Sigmoid colon (tissue), 7 donors: Measurements from ENCODE around the gene NTPCR. TPM values are rescaled to one million over a fixed set of nuclear protein-coding genes. Genes with fewer than 3 reads are reported as not detected.

Experiments used
- DNase-seq: peaks from one replicate; pipeline ENCODE4 v3.0.0-alpha.2; 2019
- H3K27ac ChIP-seq, 4 donors: fragments of 200-600 bp; sonication (generic); one replicate each; pipeline ENCODE4 v1.5.1; 2016 to 2019; ENCODE audit warnings: mild to moderate bottlenecking in 1 of 4
- H3K27me3 ChIP-seq, 3 donors: fragments of 200-600 bp; sonication (generic); one replicate each; pipeline ENCODE4 v1.5.1; 2019; ENCODE audit warnings: mild to moderate bottlenecking in 1 of 3
- H3K36me3 ChIP-seq, 4 donors: fragments of 200-600 bp; sonication (generic); one replicate each; pipeline ENCODE4 v1.5.1; 2016 to 2019
- H3K4me1 ChIP-seq, 4 donors: fragments of 200-600 bp; sonication (generic); one replicate each; pipeline ENCODE4 v1.5.1; 2017 to 2019
- H3K4me3 ChIP-seq, 4 donors: fragments of 200-600 bp; sonication (generic); one replicate each; pipeline ENCODE4 v1.5.1; 2017 to 2019; ENCODE audit warnings: mild to moderate bottlenecking in 2 of 4, moderate library complexity in 1 of 4
- H3K9me3 ChIP-seq, 4 donors: fragments of 200-600 bp in 3 of 4; sonication (generic) in 3 of 4; one replicate each; pipeline versions ENCODE4 v1.5.1 to v1.6.1; 2013 to 2019
- EP300 ChIP-seq, 4 donors: sonication (generic); formaldehyde crosslinking; IDR thresholded peaks; one replicate each; pipeline ENCODE4 v1.6.1; 2017; ENCODE audit warnings: antibody characterized with exemption in 4 of 4
- POLR2A ChIP-seq, 2 donors: fragments of 450-650 bp; IDR thresholded peaks; one replicate each; pipeline ENCODE4 v1.6.1; 2016; ENCODE audit warnings: antibody characterized with exemption in 2 of 2, mild to moderate bottlenecking in 2 of 2, moderate library complexity in 2 of 2
- POLR2AphosphoS5 ChIP-seq, 4 donors: sonication (generic); formaldehyde crosslinking; IDR thresholded peaks; one replicate each; pipeline ENCODE4 v1.6.1; 2017; ENCODE audit warnings: antibody characterized with exemption in 4 of 4
- WGBS, 2 donors: extraction: QIAGEN DNeasy Blood & Tissue Kit; methylation state at CpG; one replicate each; pipeline ENCODE4 v1.1.7; 2013; 5-methylcytosine and 5-hydroxymethylcytosine counted together
- intact Hi-C: fragments of 100-400 bp; cut with DNase I; formaldehyde crosslinking; loops from one replicate; pipeline ENCODE4 v1.15.1; 2023
- polyA plus RNA-seq, 3 donors: library from polyadenylated mRNA; stranded (reverse); fragments of 200-250 nt; gene quantifications; one replicate each; pipeline ENCODE4 v1.2.3, GENCODE V29; 2013
- total RNA-seq, 4 donors: library from RNA; depleted of rRNA; stranded (reverse); fragments of >200 nt; gene quantifications; one replicate each; pipeline ENCODE4 v1.1.0, GENCODE V29; 2016
- TF ChIP-seq, protein P1 (sequence below), 4 experiments: fragments of 450-650 bp in 3 of 4; fragments of 200-600 bp in 1 of 4; IDR thresholded peaks; one replicate each; pipeline ENCODE4 v1.5.1; 2016 to 2019; ENCODE audit warnings: antibody characterized with exemption in 4 of 4, mild to moderate bottlenecking in 3 of 4, moderate library complexity in 2 of 4
- donor health status: healthy with polysubstance abuse.
- donor health status: Bipolar disorder and iron deficiency.
- donor health status: healthy.

The NTPCR gene
- total and polyA plus RNA-seq, 7 donors, result 20.5 to 100 (median 43.2) TPM

GRCh38 chr1:232951605-232952004 lies 1.2 kb downstream of the NTPCR start:
- peak overlapping the region in 2 of 4 donors; percentile 82 to 84 for H3K27ac ChIP-seq
- peaks cover 0 to 23% (median 14%) of the 10 kb centered on the region in 4 donors for H3K4me1 ChIP-seq

DNA sequence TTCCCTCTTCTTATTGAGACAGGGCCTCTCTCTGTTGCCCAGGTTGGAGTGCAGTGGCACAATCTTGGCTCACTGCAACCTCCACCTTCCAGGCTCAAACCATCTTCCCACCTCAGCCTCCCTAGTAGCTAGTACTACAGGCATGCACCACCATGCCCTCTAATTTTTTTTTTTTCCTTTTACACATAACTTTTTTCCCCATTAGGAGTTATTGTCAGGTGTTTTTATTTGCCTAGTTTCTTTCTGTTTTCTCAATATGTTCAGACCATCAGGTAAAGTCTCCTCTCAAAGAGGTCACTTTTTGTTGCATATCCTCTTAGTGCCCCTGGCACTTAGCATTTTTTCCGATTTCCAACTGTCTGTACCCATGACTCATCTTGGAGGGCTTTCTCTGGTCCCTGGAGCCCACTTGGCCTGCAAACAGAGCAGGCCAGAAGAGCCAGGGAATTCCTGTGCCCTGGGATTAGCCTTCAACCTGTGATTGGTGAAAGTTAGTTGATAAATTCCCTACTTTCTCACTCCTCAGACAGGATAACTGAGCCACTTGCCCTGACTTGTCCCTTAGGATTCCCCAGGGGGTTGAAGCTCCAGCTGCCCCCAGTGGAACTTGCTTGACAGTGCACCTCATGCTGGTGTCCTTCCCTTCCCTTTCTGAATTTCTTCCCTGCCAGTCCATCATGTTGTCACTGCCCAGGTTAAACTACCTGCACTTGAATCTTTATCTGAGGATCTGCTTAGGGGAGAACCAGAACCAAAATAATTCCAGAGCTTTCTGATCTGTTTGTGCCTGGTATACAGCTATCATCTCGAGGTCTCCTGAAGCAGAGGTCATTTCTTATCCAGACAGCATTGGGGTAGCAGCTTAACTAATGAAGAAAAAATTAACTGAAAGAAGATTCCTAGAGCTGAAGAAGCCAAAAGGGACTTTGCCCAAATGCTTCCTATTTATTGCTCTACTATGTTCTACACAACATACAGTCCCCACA lies 2.4 kb downstream of the NTPCR start:
- intact Hi-C loops, result loop anchor here (10.0 kb wide), 1 partner anchor 148 kb away; the partner anchor contains the start of gene MAP10
- Histone ChIP-seq H3K27ac (no peak overlapping the region), H3K4me1 (peaks cover 0 to 23% (median 14%) of the 10 kb centered on the region in 4 donors), H3K9me3 (no peaks in the 10 kb centered on the region), H3K36me3 (peaks cover 0 to 25% (median 2%) of the 10 kb centered on the region in 4 donors), H3K4me3 (no peak overlapping the region), H3K27me3 (no peaks in the 10 kb centered on the region)
- TF ChIP-seq POLR2A (IDR thresholded peaks at IDR 0.05) (no peak), POLR2AphosphoS5 (IDR thresholded peaks at IDR 0.05) (no peak)
- TF ChIP-seq, protein P1, sequence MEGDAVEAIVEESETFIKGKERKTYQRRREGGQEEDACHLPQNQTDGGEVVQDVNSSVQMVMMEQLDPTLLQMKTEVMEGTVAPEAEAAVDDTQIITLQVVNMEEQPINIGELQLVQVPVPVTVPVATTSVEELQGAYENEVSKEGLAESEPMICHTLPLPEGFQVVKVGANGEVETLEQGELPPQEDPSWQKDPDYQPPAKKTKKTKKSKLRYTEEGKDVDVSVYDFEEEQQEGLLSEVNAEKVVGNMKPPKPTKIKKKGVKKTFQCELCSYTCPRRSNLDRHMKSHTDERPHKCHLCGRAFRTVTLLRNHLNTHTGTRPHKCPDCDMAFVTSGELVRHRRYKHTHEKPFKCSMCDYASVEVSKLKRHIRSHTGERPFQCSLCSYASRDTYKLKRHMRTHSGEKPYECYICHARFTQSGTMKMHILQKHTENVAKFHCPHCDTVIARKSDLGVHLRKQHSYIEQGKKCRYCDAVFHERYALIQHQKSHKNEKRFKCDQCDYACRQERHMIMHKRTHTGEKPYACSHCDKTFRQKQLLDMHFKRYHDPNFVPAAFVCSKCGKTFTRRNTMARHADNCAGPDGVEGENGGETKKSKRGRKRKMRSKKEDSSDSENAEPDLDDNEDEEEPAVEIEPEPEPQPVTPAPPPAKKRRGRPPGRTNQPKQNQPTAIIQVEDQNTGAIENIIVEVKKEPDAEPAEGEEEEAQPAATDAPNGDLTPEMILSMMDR (IDR thresholded peaks at IDR 0.05), result peak in 3 of 4 experiments; percentile 39 to 57 (median 45)
- WGBS, 2 donors, result 82 to 83% methylated on average over 2 of the region's 2 CpGs
- no peak for DNase-seq

More at GRCh38 chr1:232951605-232952004, 1.2 kb downstream of the NTPCR start:
- no peaks in the 10 kb centered on the region for H3K27me3 ChIP-seq
- WGBS, 2 donors, result 23 to 67% methylated on average over 1 of the region's 1 CpG
- peak overlapping the region; percentile 75 to 99 (median 94) for H3K4me3 ChIP-seq
- peaks cover 0 to 13% (median 0%) of the 10 kb centered on the region in 4 donors for H3K36me3 ChIP-seq
- intact Hi-C loops, result loop anchor here (2.0 to 10.0 kb wide), 2 partner anchors 147 to 321 kb away; partner anchors contain the start of genes MAP10 and SIPA1L2
- H3K9me3 ChIP-seq, result no peaks in the 10 kb centered on the region
- DNase-seq, result no peak
- TF ChIP-seq, protein P1 (IDR thresholded peaks at IDR 0.05), result no peak
- TF ChIP-seq EP300 (IDR thresholded peaks at IDR 0.05), result no peak
- no peak for TF ChIP-seq POLR2A (IDR thresholded peaks at IDR 0.05)

- H3K4me1 ChIP-seq, result peaks cover 0 to 20% (median 12%) of the 10 kb centered on the region in 4 donors
- no peak overlapping the region for H3K4me3 ChIP-seq
- peaks cover 0 to 45% (median 9%) of the 10 kb centered on the region in 4 donors for H3K36me3 ChIP-seq
- no peak for TF ChIP-seq POLR2A (IDR thresholded peaks at IDR 0.05)
- TF ChIP-seq EP300 (IDR thresholded peaks at IDR 0.05), result no peak
- TF ChIP-seq, protein P1 (IDR thresholded peaks at IDR 0.05), result no peak
- no peak for TF ChIP-seq POLR2AphosphoS5 (IDR thresholded peaks at IDR 0.05)
- WGBS, 2 donors, result 90% methylated on average over 4 of the region's 4 CpGs
- DNase-seq, result no peak
- peaks cover 0 to 3% (median under 1%) of the 10 kb centered on the region in 4 donors for H3K9me3 ChIP-seq
- no peaks in the 10 kb centered on the region for H3K27me3 ChIP-seq
- intact Hi-C loops, result loop anchor here (10.0 kb wide), 1 partner anchor 150 kb away; the partner anchor contains the start of gene MAP10
- H3K27ac ChIP-seq, result no peak overlapping the region
Observed at GRCh38 chr1:232954594-232955365, 4.4 kb downstream of the NTPCR start.

DNA sequence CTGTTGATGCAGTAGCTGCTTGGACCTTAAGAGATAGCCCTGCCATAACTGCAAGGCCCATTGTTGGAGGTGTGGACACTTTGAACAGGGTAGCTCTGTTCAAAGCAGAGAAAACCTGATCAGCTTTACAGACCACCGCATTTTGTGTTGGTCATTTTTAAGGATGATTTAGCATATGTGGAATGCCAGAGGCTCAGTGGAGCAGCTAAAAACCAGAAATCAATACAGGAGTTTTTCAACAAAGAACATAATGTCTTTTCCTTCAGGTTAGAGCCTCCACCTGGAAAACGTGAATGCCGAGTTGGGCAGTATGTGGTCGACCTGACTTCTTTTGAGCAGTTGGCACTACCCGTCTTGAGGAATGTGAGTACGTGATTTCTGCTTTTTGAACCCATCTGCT lies 5.7 kb downstream of the NTPCR start:
- DNase-seq, result no peak
- Histone ChIP-seq H3K36me3 (peaks cover 0 to 46% (median 9%) of the 10 kb centered on the region in 4 donors), H3K27me3 (no peaks in the 10 kb centered on the region), H3K4me1 (peaks cover 0 to 16% (median 11%) of the 10 kb centered on the region in 4 donors), H3K9me3 (peaks cover 0 to 3% (median under 1%) of the 10 kb centered on the region in 4 donors), H3K27ac (no peak overlapping the region), H3K4me3 (no peak overlapping the region)
- WGBS, 2 donors, result 97% methylated on average over 6 of the region's 6 CpGs
- intact Hi-C loops, result loop anchor here (10.0 kb wide), 1 partner anchor 151 kb away; the partner anchor contains the start of gene MAP10
- TF ChIP-seq, protein P1 (IDR thresholded peaks at IDR 0.05), result no peak
